ENCODE measurements around the gene PNMT. TPM values are rescaled to one million over a fixed set of nuclear protein-coding genes. Genes with fewer than 3 reads are reported as not detected.
A peak's percentile ranks its signal among the peaks of the same experiment; 100 is the strongest.

PNMT gene
- total RNA-seq, 1 donor from 2014 or later, result 3.3 TPM

DNA sequence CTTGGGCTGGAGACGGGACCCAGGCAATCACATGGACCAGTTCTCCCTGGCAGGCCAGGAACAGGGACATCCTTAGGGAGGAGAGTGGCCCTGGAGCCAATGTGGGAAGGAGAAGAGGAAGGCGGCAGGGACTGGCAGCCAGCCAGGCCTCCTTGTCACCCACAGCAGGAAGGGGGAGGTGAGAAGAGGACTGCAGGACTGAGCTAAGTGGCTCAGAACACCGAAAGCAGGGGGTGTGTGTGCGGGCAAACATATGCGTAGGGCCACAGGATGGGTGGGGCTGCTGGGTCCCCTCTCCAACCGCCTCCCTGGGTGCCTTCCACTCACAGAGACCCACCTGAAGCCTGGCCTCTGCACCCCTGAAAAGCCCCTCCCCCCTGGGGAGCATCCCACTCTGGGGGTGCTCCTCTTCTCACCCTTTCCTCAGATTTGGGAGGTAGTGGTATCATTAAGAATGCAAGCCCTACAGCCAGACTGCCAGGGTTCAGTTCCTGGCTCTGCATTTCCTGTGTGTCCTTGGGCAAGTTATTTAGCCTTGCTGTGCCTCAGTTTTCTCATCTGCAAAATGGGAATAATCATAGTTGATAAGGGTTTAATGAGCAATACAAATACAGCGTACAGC lies 8.1 kb downstream of the PNMT start:
- no peak for DNase-seq (ENCODE audit: extremely low spot score, unreplicated experiment)
- H3K4me1 Mint-ChIP-seq (ENCODE audit: unreplicated experiment), result peaks cover 10% of the 10 kb centered on the region
- peak overlapping the region; percentile 49 for H3K4me3 Mint-ChIP-seq
- H3K9me3 Mint-ChIP-seq, result no peaks in the 10 kb centered on the region
- H3K36me3 Mint-ChIP-seq, result no peaks in the 10 kb centered on the region
- TF ChIP-seq, protein P1, sequence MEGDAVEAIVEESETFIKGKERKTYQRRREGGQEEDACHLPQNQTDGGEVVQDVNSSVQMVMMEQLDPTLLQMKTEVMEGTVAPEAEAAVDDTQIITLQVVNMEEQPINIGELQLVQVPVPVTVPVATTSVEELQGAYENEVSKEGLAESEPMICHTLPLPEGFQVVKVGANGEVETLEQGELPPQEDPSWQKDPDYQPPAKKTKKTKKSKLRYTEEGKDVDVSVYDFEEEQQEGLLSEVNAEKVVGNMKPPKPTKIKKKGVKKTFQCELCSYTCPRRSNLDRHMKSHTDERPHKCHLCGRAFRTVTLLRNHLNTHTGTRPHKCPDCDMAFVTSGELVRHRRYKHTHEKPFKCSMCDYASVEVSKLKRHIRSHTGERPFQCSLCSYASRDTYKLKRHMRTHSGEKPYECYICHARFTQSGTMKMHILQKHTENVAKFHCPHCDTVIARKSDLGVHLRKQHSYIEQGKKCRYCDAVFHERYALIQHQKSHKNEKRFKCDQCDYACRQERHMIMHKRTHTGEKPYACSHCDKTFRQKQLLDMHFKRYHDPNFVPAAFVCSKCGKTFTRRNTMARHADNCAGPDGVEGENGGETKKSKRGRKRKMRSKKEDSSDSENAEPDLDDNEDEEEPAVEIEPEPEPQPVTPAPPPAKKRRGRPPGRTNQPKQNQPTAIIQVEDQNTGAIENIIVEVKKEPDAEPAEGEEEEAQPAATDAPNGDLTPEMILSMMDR (conservative IDR thresholded peaks at IDR 0.05), result no peak
- peak overlapping the region; percentile 96 for H3K27ac Mint-ChIP-seq
- H3K27me3 Mint-ChIP-seq, result peaks cover 3% of the 10 kb centered on the region

DNA sequence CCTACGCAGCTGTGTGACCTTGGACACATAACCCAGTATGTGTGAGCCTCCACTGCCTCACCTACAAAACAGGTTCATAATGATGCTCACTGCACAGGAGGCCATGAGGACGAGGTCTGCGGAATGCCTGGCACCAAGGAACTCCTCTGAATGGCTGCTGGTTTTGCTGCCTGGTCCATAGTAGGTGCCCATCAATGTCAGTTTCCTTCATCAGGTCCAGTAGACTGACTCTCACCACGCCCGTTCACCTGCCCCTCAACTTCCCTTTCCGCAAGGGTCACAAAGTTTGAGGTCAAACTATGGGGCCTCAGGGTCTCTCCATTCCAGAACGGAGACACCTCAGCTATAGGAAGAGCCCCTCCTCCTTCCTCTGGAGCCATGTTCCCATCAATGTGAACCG lies 8.8 kb downstream of the PNMT start:
- Mint-ChIP-seq H3K9me3 (no peaks in the 10 kb centered on the region), H3K27me3 (no peaks in the 10 kb centered on the region), H3K27ac (peak overlapping the region; percentile 11), H3K4me1 (ENCODE audit: unreplicated experiment) (peaks cover 10% of the 10 kb centered on the region), H3K36me3 (no peaks in the 10 kb centered on the region), H3K4me3 (no peak overlapping the region)
- TF ChIP-seq, protein P1 (conservative IDR thresholded peaks at IDR 0.05), result no peak
- no peak for DNase-seq (ENCODE audit: extremely low spot score, unreplicated experiment)

DNA sequence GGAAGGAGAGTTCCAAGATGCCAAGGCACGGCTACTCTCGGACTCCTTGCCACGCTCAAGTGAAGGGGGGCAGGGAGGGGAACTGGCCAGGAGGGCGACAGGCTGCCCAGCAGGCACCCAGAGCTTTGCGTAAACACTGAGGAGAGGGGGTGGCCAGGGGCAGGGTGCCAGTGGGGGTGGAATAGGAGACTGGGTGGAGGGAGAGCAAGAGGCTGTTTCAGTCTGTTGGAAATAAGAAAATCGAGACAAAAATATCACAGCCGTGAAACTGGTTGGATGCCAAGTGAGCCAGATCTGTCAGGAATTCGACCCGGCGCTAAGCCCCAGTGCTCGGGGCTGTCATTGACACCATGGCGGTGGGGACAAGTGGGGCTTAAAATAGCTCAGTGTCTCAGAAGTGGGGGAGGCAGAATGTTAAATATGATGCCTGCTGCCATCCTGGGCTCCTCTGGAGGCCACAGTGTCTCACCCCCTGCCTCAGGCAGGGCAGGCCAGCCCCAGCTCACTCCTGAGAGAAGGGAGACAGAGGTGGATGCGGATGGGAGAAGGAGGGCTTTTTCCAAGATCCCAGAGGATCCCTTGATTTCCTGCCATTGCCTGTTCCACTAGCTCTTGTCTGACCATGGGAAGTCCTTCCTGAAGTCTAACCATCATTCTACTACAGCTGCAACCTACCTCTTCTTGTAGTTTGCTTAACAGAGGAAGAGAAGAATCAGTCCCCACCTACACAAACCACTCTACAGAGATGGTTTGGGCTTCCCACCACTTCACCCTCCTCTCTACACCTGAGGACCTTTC lies 9.5 kb downstream of the PNMT start:
- H3K27me3 Mint-ChIP-seq, result no peaks in the 10 kb centered on the region
- H3K27ac Mint-ChIP-seq, result no peak overlapping the region
- peaks cover 10% of the 10 kb centered on the region for H3K4me1 Mint-ChIP-seq (ENCODE audit: unreplicated experiment)
- H3K9me3 Mint-ChIP-seq, result no peaks in the 10 kb centered on the region
- H3K4me3 Mint-ChIP-seq, result no peak overlapping the region
- no peaks in the 10 kb centered on the region for H3K36me3 Mint-ChIP-seq
- TF ChIP-seq, protein P1 (conservative IDR thresholded peaks at IDR 0.05), result no peak
- DNase-seq (ENCODE audit: extremely low spot score, unreplicated experiment), result no peak

- no peak for DNase-seq (ENCODE audit: extremely low spot score, unreplicated experiment)
- H3K36me3 Mint-ChIP-seq, result no peaks in the 10 kb centered on the region
- TF ChIP-seq, protein P1 (conservative IDR thresholded peaks at IDR 0.05), result no peak
- H3K9me3 Mint-ChIP-seq, result no peaks in the 10 kb centered on the region
- no peaks in the 10 kb centered on the region for H3K27me3 Mint-ChIP-seq
- peak overlapping the region; percentile 55 for H3K27ac Mint-ChIP-seq
- no peak overlapping the region for H3K4me3 Mint-ChIP-seq
- peaks cover 10% of the 10 kb centered on the region for H3K4me1 Mint-ChIP-seq (ENCODE audit: unreplicated experiment)
These were observed 10.3 kb downstream of the PNMT start for GRCh38 chr17:39678340-39679116.

GRCh38 chr17:39679521-39680192 lies 11.4 kb downstream of the PNMT start:
- no peaks in the 10 kb centered on the region for H3K27me3 Mint-ChIP-seq

More at GRCh38 chr17:39679521-39680192, 11.4 kb downstream of the PNMT start:
- Mint-ChIP-seq H3K27ac (no peak overlapping the region), H3K4me1 (ENCODE audit: unreplicated experiment) (peaks cover 10% of the 10 kb centered on the region), H3K9me3 (no peaks in the 10 kb centered on the region), H3K36me3 (no peaks in the 10 kb centered on the region), H3K4me3 (no peak overlapping the region)
- TF ChIP-seq, protein P1 (conservative IDR thresholded peaks at IDR 0.05), result no peak
- no peak for DNase-seq (ENCODE audit: extremely low spot score, unreplicated experiment)
